Activated naive CD4-positive, alpha-beta T cell treated with anti-CD3 and anti-CD28 coated beads, Interleukin-2, amount 50 U/mL, for 16 hours (primary cell): ENCODE measurements around the gene ABL1.

Experiments
- DNase-seq: peaks from one replicate; pipeline ENCODE4 v3.0.0-alpha.2; 2020

The ABL1 gene

GRCh38 chr9:130893341-130894101 is 58.5 kb downstream of the ABL1 start:
- no peak for DNase-seq

DNA sequence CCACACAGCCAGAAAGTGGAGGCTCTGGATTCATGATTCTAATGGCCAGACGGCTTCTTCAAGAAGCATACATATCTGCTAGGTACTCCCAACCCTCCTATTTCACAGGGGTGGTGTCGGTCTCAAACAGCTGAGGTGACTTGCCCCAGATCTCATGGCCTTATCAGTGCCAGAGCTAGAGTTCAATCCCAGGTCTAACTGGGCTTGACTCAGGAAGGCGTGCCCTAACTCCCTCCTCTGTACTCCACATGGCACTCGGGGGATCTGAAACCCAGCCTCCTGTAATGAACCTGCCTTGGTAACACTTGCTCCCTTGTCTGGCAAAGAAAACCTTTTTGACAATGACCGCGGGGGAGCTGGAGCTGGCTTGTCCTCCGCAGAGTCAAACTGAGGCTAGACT is 59.5 kb downstream of the ABL1 start:
- DNase-seq, result no peak

DNA sequence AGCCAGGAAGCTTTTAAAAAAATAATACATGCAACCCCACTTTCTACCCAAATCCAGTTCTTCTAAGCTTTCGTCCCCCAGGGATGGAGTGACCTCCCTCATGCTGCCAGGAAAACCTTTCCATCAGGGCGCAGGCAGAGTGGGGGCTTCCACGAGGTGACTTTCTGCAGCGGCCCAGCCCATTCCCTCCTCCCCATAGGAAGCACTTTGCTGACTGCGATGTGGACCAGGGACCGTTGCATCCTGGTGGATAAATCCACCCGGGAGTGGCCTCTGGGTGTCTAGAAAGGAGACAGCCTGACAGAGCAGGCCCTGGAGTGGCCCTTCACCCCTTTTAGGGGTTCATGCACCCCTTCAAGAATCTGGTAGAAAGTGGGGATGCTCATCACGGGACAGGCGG is 60.0 kb downstream of the ABL1 start:
- DNase-seq, result no peak

- DNase-seq, result no peak
Observed at GRCh38 chr9:130895481-130896232, 60.6 kb downstream of the ABL1 start.

DNA sequence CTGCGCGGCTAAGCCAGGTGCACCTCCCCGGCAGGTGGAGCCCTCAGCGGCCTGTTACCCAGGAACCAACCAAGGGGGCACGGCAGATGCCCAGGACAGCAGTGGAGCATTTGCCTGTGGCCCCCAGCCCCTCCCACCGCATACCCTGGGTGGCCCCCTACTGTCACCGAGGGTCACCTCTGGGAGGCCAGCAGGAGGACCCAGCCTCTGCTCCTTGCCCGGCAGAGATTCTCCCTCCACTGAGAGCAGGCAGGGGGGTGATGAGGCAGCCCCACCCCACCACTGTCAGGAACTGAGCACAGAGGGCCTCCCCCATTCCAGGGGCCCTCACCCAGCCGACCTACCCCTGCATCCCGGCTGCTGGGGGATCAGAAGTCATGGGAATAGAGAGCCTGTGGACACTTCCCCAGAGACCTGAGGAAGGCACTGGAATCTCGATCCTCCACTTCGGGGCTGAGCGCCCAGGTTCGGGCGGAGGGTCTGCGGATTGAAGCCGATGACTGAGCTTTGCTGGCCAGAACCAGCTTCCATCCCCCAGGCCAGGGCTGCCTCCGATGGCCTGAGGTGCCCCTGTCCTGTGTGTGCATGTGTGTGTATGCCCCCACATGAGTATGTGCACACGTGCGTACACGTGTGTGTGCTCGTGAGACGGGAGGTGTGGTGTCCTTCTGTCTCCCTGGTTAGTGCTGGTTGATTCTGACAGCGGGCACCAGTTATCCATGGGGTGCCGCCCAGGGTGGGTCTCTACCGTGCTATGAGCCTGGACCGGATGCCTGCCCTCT is 61.4 kb downstream of the ABL1 start, which contains the start of gene QRFP:
Gene QRFP, minus strand, starts transcription at position 580 of the 782 bp plus-strand sequence. CDS start 2,974 bp downstream, outside the sequence.
- DNase-seq, result no peak

DNA sequence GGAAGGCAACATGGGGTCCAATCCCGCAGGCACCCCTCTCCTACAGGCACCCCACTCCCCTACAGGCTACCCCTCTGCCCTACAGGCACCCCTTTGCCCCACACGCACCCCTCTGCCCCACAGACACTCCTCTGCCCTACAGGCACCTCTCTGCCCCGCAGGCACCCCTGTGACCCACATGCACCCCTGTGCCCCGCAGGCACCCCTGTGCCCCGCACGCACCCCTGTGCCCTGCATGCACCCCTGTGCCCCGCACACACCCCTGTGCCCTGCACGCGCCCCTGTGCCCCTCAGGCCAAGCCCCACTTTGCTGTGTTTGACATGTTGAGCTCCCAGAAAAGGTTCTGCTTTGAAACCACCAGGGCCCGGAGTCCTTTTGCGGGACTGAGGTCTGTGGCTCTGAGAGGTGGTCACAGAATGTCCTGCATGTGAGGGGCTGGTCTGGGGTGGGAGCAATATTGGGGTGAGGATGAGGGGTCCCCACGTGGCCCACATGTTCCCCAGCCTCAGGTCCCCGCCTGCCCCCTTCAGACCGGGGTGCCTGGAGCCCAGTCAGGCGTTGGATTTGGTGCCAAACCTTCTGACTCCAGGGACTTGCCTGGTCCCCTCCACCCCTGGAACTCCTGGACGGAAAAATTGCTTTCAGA is 62.2 kb downstream of the ABL1 start:
- no peak for DNase-seq

DNA sequence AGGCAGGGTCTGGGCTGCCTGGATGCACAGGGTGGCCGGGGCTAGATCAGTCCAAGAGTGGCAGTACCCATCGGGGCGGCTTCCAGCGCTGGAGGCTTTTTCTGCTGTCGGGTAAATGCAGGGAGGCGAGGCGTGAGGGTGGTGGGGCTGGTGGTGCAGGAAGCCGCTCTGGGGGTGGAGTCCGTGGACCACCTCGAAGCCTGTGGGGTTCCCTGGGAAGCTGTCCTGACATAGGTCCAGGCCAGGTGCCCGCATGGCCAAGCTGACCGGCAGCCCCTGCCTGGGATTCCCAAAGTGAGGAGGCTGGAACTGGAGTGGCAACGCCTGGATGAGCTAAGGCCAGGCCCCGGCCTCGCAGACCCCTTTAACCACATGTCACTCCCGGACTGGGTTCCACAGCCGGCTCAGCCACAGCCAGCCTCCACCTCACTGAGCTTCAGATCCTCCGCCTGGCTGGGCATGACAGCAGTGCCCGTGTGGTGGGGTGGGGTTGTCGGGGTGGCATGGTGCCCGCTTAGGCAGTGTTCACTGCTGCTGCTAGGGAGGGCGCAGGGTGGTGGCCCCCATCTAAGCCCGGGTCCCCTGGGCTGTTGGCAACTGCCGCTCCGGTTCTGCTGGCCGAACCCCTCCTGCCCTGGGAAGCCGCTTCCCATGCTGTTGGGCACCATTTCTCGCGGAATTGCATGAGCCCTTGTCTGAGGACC is 62.9 kb downstream of the ABL1 start:
- DNase-seq, result no peak

DNA sequence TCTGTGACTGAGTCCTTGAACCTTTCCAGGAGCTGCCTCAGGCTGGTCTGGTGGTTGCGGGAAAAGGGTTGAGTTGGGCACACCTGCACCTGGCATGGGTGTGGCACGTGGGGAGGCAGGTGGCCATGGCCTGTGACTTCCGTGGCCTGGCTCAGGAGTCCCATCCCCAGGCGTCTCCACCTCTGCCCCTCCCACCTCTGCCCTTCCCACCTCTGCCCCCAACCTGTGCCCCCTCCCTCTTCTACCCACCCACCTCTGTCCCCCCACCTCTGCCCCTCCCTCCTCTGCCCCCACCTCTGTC is 63.4 kb downstream of the ABL1 start:
- DNase-seq, result no peak

- no peak for DNase-seq
Observed at GRCh38 chr9:130899051-130899748, 64.1 kb downstream of the ABL1 start.

GRCh38 chr9:130900701-130901497 is 65.8 kb downstream of the ABL1 start:
- DNase-seq, result no peak

- DNase-seq, result no peak
Observed at GRCh38 chr9:130901498-130902203, 66.6 kb downstream of the ABL1 start.

- no peak for DNase-seq
Observed at GRCh38 chr9:130902204-130903185, 67.4 kb downstream of the ABL1 start.

DNA sequence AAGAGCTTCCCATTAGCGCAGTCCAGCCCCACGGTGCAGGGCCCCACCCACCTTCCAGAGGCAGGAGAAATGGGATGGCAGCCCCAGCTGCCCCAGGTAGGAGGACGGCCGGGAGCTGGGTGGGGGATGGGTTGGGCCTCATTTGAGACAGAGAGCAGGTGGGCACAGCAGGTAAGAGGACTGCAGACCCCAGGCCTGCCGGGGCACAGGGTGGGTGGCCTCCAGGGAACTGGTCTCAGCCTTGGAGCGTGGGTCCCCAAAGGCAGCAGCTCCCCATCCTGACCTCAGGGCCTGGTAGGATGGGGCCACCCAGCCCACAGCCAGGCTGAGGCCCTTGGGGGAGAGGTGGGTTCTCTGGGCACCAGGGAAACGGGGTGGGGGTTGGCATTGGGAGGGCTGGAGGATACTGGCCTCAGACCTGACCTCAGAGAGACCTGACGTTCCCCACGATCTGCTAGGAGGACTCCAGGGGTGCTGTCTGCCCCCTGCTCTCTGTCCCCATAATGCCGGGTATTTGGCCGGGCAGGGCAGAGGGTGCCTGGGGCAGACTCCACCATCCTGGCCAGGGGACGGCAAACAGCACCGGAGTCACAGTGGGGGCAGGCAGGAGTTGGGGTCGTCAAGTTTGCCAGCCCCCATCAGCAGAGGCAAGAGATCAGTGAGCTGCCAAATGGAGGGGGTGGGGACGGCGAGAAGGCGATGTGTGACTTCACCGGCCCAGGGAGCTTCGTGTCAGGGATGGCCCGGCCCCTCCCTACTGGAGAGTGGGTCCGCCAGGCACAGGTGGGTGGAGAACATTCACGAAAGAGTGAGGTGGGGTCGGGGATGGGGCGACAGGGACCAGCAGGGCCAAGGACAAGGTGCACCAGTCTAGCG is 68.4 kb downstream of the ABL1 start:
- no peak for DNase-seq

DNA sequence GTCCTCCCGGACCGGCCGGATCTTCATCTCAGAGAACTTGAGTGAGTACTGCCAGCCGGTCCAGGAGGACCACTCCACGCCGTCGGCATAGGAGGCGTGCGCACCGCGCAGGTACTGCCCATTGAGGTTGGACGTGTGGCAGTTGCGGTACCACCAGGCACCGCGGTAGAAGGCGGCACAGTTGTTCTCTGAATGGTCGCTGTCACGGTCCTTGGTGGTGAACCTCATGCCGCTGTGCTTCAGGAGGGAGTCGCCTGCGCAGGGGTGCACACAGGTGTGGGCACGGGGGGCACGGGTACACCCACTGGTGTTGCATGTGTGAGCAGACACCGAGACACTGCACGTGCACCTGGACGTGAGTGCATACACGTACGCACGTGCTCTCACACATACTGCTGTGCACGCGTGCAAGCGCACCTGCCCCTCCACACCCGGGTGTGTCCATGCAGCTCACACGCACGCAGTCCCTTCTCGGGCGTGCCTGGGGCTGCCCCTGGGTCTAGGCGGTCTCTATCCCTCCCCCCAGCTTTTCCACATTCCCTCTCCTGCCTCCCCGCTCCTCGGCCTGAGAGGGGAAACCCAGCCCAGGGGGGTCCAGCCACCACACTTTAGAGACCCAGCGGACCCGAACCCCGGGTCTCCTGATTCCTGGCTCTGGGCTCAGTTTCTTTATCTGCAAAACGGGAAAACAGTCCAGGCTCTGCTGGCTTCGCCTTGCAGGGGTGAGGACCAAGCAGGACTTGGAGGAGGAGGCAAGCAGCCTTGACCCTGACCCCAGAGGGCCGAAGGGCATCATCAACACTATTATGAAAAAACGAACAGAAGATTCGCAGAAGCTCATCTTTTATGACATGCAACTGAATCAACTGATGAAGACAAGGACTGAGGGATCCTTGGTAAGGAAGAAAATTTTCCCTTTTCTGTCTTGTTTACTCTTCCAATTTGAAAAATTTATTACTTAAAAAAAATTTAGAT is 69.3 kb downstream of the ABL1 start:
- no peak for DNase-seq

DNA sequence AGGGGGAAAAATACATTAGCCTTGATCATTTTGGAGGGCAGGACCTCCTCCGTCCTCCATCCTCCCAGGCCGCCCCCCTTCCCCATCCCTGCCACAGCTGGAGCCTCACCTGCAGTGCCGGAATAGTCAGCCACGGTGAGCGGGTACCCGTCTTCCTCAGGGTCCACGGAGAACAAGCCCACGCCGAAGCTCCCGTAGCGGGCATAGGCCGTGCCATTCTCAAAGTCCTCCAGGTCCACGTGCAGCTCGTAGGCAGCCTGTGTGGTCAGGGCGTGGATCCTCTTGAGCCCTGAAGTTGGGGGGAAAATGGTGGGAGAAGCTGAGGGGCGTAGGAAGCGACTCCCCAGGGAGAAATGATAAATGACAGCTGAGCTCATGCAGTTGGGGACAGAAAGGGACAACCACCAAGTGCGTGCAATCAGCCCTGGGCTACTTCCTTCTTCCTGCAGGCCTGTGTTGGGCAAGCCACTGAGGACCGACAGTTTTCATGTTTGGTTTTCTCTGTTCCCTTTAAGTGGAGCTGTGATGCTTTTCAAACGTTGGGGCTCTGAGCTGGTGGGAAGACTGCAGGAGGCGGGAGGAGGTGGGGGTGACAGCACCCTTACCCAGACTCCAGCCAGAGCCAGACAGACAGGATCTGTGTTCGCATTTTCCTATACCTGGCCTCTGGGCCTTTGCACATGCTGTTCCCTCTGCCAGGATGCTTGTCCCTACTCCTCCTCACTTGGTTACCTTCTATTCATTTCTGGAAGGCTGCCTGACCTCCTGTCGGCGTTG is 70.3 kb downstream of the ABL1 start:
- DNase-seq, result no peak
